AG20443 (cell line): ENCODE data around the gene GARNL3.

Experiments used
- DNase-seq: peaks from one replicate; pipeline ENCODE4 v3.0.0; 2012; ENCODE audit warnings: low spot score, mixed read lengths

The GARNL3 gene

DNA sequence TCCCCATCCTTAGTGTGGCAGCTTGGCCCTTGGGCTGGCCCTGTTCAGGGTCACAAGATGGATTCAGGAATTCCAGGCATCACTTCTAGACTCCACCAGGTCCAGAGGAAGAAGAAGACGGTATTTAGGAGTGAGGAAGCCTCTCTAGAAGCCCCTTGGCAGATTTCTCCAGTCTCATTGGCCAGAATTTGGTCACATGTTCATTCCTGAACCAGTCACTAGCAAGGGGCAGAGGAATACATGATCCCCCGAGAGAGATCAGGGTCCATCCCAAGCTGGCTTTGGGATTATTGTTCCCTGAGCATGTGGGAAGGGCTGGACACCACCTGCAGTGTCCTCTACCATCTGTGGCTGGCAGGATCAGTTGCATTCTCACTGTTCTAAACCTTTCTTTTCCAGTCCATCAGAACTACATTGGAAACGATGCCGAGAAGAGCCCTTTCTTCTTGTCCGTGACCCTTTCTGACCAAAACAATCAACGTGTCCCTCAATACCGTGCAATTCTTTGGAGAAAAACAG lies 48.5 kb downstream of the GARNL3 start:
- DNase-seq: no peak

DNA sequence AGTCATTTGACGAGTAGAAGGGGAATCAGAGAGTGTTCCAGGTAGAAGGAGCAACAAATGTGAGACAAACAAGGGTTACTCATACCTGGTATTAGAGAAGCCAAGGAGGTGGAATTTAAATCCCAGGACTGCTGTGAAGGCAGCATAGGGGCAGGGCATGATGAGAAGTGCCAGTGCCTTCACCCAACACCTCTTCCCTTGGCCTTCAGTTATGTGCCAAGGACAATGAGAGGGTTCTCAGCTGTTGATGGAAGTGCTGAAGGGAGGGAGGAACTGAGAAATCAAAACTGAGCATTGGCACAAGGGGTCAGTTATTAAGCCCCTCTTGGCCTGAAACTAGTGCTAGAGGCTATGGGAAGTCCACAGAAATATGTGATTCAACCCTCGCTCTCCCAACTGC lies 50.3 kb downstream of the GARNL3 start:
- DNase-seq: no peak

DNA sequence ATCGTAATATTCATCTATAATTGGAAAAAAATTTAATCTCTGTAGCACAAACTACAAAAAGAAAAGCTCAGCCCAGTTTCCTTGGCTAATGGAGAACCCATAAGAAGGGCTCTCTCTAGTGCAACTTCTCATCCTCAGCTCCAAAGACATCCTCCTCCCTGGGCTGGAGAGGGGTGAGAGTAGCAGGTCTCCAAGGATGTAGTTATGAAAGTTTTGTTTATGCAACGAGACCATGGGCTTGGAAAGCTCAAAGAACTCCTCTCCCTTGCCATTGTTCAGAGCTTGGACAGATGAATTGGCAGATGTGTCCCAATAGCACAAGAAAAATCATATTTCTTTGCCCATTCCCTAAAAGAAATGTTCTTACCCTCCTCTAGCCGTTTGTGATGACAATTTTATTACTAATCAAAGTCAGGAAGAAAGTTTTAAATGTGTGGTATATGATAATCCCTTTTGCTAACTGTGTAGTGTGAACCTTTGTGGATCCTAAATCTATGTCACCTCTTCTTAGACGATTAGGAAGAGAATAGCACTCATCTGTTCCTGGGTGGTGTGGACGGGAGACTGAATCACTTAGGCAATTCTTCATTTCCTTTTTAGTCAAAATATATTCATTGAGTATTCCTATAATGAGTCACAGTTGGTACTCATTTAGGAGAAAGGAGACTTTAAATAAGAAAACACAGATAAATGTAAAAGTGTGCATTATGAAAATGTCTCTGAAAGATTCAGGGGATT lies 52.2 kb downstream of the GARNL3 start:
- DNase-seq: peak; percentile 42

DNA sequence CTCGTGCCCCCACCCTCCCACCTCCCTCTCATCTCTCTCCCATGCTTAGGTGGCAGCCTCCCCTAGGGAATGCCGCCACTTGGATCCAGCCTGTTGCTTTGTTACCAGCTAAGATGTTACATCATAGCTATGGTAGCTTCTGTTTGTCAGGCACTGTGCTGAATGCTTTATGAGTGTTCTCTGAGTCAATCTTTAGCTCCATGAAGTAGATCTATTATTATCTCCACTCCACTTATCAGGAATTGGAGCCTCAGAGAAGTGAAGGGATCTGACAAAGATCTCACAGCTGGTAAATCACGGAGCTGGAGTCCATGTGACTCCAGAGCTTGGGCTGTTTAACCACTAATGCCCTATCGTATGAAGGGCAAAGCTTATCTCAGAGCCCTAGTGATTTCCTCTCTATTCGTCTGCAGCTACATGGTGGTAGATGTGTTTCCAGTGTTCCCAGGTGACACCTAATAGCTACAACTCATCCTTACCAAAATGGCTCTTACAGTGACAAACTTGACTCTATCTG lies 54.1 kb downstream of the GARNL3 start:
- DNase-seq: peak; percentile 24

DNA sequence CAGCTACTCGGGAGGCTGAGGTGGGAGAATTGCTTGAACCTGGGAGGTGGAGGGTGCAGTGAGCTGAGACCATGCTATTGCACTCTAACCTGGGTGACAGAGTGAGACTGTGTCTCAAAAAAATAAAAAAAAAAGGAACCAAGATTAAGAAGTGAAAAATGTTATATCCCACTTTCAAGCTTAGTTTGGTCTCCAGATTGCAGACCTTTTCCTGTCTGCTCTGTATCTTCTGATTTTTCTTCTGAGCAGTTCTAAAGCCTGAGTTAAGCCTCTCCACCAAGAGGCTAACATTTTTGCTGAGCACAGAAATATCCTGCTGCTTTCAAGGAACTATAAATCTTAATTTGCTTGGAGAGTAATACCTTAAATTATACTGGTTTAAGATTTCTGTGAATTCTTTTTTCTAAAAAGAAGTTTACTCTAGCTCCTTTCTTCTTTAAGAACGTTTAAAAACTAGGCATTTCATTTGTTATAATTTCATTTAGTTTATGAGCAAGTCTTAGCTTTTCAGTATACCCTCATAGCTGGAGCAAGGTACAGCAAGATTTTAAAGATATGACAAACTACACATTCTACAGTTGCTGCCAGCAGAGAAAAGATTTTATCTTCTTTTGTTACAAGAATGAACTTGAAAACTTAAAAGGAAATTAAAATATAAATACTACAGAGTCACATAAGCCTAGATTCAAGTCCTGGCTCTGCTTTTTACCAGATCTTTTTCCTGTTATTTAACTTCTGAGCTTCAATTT lies 55.0 kb downstream of the GARNL3 start:
- no peak for DNase-seq

DNA sequence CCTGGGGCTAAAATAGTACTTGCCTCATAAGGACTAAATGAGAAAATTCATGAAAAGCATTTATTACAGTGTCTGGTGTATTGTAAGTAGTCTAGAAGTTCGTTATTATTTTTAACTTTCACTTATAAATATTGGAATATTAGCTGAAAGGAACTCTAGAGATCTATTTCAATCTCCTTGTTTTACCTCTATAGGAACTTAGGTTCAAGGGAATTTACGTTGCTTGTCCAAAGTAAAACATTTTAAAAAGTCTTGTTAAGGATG lies 55.5 kb downstream of the GARNL3 start:
- no peak for DNase-seq

DNA sequence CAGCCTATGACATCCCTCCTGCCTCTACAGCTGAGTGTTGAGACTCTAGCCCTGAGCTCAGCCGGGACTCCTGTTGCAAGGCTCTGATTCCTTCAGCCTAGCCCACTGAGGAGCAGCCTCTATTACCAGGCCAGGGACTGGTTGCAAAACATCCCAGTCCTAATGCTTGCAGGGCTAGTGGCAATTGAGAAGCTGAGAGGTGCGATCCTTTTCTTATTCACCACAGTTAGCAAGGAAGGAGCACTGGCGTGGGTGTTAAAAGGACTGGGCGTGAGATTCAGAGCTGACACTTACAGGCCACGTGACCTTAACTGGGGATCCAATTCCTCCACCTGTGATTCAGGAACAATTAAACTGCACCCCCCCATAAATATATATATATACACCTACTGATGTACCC lies 58.8 kb downstream of the GARNL3 start:
- DNase-seq: no peak

DNA sequence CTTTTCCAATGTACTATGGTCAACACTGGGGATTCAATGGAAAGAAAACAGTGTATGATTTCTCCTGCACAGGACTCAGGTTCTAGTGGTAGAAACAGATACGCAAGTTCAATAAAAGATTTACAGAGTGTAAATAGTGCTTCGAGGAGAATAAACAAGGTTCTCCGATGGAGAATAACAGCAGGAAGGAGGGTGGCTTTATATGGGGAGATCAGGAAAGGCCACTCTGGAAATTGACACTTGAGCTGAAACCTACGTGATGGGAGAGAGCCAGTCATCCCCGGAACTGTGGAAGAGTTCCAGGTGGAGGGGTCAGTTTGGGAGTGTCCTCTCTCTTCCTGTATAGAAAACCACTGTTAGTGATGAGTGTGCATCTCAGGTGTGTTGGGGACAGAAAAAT lies 65.9 kb downstream of the GARNL3 start:
- DNase-seq: no peak

DNA sequence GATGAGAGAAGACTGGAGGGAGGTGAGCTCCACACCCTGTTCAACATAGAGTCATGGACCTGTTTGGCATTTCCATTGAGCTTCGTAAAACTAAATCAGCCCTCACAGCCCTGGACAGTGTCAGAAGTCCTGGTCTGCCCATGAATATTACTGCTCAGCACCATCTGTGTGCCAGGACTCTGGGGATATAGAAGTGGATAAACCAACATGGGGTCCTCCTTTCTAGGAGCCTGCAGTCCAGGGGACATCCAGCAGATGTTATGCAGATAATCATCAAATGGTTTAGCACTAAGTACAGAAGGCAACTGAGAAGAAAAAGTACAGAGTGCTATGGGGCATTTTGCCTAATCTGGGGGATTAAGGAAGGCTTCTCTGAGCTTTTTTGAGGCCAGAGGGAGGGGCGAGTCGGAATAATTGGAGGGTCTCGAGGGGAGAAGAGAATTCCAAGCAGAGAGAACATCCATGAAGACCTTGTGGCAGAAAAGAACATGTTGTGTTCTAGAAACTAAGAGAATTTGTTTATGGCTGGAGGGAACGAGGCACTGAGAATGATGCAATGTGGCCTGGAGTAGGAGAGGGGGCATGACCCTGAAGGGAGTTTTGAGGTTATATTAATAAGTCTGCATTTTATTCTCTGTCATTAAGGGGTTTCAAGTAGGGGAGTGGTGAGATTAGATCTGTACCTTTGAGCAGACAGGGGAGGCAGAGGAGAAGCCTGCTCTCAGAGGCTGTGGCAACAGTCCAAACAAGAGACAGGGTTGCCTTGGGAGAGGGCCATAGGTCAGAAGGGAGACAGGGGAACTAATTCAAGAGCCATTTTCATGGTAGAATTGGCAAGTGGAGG lies 68.9 kb downstream of the GARNL3 start:
- DNase-seq: no peak

DNA sequence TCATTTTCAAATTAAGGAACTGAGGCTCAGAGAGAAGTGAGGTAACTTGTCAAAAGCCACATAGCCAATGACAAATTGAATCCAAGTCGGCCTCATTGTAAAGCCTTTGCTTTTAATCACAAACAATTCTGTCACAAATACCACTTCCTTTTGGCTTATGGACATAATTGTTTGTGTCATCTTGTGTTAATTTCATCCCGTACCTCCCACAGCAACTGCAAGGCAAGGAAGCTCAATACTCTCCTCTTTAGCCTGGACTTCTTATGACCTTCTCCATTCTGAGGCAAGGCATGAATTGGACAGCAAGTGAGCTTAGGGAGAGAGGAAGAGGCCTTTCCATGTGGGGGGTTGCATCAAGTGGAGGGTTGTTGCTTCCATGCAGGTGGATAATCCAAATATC lies 70.2 kb downstream of the GARNL3 start:
- DNase-seq: no peak

DNA sequence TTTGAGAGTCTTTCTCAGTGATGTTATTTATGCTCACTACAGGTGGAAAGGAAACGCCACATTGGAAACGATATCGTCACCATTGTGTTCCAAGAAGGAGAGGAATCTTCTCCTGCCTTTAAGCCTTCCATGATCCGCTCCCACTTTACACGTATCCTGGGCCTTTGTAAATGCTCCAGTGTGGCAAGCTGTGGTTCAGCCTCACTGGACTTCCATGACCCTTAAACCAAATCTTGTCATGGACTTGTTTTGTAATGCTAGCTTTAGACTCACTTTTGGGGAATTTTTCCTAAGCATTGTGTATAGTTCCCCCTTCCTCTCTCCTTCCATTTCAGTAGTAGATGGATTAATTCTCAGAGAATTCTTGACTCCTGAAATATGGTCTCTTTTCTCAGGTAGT lies 71.5 kb downstream of the GARNL3 start:
- no peak for DNase-seq

DNA sequence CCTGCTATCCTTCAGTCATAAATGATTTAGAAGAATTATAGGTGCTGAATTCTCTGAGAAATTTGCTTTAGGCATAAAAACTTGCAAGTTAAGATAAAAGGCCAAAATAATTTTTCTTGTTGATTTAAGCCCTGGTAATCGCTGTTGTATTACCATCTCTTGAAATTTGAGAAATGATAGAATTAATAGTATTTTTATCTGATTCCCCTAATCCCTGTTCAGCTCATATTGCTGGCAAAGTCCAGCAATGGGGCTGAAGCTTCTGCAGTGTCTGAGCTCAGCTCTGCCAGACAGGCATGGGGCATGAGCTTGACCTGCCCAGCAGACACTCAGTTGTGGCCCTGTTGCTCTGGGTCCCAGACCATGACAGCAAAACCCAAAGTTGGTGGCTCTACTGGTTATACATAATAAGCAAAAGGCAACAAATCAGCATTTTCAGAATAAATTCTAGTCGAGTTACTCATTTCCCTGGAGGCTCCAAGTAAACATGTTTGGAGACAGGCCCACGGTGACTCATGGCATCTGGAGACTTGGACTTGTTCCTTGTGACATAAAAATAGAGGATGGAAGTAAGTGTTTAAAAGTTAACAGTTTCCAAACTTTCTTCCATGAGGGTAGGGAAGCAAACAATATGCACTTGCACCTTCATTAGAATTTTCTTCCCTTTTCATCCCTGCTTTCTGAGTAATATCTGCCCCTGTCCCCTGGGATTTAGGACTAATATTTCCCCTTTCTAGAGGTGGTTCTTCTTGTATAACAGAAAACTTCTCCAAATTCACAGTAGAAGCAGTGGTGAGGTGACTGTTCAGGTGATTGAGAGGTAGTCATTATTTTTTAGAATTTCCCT lies 72.2 kb downstream of the GARNL3 start:
- DNase-seq: peak; percentile 84

DNA sequence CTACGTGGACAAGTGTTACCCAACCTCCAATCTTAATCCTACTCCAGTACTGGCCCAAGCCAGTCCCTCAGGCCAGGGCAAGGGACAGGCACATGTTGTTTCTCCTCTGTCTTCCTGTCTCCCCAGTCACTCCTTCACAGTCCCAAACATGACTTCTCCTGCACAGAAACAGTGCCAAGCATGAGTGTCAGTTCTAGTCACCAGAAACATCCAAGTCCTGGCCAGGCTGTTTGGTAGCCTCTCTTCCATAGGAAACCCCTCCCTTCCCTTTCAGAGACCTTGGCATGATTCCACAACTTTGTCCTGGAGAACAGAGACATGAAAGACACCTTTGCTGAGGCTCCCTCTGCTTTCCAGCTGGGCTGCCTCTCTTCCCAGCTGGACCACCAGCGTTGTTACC lies 76.1 kb downstream of the GARNL3 start:
- DNase-seq: no peak

DNA sequence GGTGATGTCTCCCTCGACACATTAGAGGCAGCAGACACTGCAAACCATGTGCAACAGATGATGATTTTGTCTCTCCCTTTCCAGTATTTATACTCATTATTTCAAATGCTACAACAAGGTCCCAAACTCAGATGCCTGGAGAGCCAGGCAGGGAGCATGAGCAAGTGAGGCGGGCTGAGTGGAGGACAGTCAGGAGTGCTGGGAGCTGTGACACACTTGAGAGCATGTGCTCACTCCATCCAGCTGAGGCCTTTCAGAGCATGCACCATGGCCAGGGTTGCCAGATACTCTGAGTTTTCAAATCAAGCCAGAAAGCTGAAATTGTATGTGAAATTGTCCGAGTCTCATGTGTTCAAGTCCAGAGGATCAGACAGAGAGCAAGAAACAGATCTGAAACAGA lies 76.6 kb downstream of the GARNL3 start:
- DNase-seq: no peak

DNA sequence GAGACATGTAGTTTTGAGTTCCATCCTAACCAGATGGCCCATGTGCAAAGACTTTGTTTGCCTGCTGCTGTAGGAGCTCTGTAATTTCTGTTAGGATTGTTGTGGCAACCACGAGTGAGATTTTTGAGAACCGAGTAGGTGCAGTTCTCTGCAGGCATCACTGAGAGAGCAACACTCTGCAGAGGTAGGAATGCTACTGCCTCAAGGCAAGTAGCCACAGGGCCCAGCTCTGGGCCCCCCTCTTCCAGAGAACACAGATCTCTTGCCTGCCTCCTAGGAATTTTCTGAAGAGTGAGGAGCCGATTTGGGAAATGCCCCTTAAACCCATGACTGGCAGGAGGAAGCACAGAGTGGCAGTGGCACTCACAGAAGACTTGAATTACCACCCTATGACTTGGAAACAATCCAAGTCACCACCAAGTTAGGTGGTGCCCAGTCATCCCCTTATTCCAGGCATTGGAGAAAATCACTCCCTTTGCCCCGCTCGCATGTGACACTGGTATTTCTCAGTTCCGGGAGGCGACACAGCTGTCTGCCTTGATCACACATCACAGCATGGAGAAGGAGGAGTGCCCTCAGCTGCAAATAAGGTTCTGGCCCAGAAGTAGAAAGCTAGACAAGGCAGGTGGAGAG lies 79.9 kb downstream of the GARNL3 start:
- DNase-seq: no peak

DNA sequence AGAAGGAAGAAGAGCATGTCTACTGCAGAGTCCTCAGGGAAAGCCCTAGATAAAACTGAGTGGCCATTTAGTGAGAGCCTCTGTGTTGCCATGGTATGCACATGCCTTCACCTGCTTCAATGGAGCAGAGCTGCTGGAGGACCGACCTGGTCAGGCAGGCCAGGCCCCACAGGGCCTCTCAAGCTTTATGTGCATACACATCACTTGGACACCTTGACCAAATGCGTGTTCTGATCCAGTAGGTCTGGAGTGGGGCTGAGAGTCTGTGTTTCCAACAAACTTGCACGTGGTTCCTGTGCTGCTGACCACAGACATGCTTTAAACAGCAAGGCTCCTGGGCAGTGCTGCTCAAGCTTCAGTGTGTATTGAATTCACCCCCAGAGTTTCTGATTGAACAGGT lies 81.0 kb downstream of the GARNL3 start:
- DNase-seq: no peak

DNA sequence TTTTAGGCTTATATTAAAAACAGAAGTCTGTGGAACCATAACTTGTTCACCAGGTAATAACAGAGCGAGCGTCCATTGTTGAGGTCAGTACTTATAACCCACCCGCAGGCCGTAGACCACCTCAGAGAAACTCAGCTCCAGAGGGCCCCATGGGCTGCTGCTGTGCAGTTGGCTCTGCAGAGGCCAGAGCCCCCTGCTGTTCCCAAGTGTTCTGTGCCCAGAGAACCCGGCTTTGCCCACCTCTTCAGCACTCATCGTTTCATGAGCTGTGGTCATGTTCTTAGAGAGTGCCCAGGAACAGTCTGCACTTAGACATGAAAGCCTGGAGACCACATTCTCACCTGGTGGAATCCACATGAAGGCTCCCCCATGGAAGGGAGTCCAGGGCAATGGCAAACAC lies 82.0 kb downstream of the GARNL3 start:
- no peak for DNase-seq

DNA sequence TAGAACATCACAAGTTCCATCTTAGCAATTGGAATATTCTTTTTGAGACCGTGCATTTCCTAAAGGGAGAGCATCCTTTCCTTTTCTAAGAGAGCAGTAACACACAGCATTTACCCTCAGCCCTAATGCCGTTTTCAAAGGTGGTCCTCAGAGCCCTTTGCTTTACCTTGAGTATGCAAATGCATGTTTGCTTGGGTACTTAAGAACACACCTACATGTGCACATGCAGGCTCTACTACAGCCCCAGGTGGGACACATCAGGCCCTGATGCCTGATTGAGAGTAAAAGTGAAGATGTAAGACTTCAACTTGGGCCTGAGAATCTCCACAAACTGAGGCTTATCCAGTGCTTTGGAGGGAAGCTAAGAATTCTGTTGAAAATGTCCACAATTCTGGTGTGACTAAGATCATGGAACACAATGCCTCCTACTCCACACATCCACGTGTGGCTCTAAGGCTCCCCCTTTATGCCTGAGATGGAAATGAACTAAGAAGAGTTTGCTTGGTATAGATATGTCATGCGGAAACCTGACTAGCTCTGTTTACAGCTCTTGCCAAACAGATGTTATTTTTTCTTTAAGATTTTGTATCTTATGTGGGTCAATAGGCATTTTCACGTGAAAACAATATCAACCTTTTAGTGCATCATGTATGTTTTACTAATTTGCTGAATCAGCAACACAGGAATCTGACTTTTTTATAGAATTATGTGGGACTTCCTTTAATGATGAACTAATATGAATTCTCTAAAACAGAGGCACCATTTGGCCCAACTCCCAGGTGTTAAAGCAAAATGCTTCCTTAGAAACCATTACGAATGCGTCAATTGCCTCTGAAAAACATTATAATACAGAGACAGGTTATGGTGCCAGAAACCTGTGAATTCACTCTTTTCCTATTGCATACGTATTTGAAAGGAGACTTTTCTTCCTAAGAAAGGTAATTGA lies 83.5 kb downstream of the GARNL3 start:
- peak; percentile 78 for DNase-seq

DNA sequence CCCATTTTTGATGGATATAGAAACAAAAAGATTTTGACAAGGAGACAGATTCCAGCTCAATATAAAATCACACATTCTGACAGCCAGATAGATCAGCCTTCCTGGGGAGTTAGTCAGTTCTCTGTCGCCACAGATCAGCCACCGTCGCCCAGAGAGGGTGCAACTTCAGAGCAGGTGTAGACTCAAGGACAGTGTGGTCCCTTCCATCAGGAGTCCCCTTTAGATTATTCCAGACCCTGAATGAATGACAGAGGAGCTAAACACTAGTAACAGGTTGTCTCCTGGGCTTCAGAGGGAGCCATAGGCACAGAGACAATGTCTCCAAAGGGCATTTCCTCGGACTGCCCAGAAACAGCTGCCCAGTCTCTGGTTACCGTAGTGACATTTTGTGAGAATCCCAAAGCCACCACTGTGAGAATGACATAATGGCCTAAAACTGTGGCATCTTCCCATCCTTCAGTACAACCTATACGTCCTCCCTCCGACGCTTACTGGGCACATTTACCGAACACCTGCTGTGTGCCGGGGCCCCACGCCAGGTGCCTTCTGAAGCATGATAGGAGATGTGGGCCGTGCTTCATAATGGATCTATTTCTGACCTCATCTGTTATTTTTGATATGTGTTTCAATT lies 85.0 kb downstream of the GARNL3 start:
- DNase-seq: no peak
